Measurements from ENCODE around the gene MAU2.

DNA sequence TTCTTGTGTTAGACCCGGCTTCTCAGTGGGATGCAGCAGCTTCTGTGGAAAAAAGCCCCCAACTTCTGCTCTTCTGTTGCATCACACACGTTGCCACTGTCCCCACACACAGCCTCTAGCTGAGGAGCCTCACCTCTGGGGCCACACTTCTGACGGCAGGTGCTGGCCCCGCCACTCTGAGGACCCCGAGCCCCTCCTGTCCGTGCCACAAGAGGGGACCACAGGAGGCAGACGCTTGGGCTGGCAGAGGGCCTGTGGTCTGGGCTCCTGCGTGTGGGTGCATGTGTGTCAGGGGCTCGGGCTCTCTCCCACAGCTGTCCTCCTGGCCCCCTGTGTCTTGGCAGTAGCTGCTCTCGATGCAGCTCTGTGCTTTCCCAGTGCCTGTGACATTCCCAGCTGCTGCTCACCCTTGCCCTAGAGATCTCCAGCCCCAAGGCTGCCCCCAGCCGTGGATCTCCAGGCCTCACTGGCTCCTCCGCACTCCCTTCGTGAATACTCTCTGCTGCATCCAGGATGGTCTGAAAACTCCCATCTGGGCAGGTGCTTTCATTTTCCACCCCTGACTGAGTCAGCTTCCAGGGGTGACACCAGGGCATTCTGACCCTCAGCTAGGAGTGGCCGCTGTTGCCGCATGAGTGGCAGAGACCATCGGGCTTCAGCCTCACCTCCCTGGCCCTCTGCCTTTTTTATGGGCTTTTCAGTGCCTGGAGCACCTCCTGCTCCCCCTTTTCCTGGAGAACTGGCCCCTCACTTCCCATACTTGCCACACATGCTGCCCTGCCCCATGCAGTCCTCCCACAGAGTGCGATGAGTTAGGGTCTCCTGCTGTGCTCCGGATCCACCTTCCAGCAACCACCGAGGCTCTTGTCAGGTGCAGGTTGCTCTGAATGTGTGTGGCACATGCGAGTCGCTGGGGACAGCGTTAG lies 13.7 kb downstream of the MAU2 start:
- TF ChIP-seq EZH2 (IDR thresholded peaks at IDR 0.05; ENCODE audit: borderline replicate concordance, low read length), result no peak
- TF ChIP-seq, protein P1, sequence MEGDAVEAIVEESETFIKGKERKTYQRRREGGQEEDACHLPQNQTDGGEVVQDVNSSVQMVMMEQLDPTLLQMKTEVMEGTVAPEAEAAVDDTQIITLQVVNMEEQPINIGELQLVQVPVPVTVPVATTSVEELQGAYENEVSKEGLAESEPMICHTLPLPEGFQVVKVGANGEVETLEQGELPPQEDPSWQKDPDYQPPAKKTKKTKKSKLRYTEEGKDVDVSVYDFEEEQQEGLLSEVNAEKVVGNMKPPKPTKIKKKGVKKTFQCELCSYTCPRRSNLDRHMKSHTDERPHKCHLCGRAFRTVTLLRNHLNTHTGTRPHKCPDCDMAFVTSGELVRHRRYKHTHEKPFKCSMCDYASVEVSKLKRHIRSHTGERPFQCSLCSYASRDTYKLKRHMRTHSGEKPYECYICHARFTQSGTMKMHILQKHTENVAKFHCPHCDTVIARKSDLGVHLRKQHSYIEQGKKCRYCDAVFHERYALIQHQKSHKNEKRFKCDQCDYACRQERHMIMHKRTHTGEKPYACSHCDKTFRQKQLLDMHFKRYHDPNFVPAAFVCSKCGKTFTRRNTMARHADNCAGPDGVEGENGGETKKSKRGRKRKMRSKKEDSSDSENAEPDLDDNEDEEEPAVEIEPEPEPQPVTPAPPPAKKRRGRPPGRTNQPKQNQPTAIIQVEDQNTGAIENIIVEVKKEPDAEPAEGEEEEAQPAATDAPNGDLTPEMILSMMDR (IDR thresholded peaks at IDR 0.05; ENCODE audit: low read length), result no peak
